ENCODE measurements around the gene ALPL. TPM values are rescaled to one million over a fixed set of nuclear protein-coding genes. Genes with fewer than 3 reads are reported as not detected.

The ALPL gene
- total and polyA plus RNA-seq, 7 donors = 0.73 to 2.0 (median 1.3) TPM

GRCh38 chr1:21612057-21612456, 102.8 kb downstream of the ALPL start:
- Histone ChIP-seq H3K36me3 (ENCODE audit: insufficient read depth in 1 of 2, low read depth in 1 of 2) (no peaks in the 10 kb centered on the region), H3K9me3 (no peaks in the 10 kb centered on the region), H3K4me3 (no peak overlapping the region), H3K27ac (no peak overlapping the region), H3K27me3 (ENCODE audit: insufficient read depth in 3 of 3, low read length in 2 of 3) (peaks cover 0 to 11% (median 2%) of the 10 kb centered on the region in 3 donors), H3K4me1 (no peaks in the 10 kb centered on the region)
- no peak for ATAC-seq
- intact Hi-C loops (cut with DNase I) = no loop called here
- DNase-seq = no peak
- 89 to 93% (median 90%) methylated on average over 13 of the region's 13 CpGs for WGBS, 3 donors
- no peak for TF ChIP-seq CTCF (IDR thresholded peaks at IDR 0.05)

GRCh38 chr1:21613072-21613867, 104.0 kb downstream of the ALPL start:
- TF ChIP-seq CTCF (IDR thresholded peaks at IDR 0.05) = no peak
- no peaks in the 10 kb centered on the region for H3K9me3 ChIP-seq
- H3K27ac ChIP-seq = no peak overlapping the region
- peaks cover 0 to 11% (median 2%) of the 10 kb centered on the region in 3 donors for H3K27me3 ChIP-seq (ENCODE audit: insufficient read depth in 3 of 3, low read length in 2 of 3)
- H3K4me3 ChIP-seq = no peak overlapping the region
- intact Hi-C loops (cut with DNase I) = no loop called here
- no peaks in the 10 kb centered on the region for H3K4me1 ChIP-seq
- DNase-seq (no peak), ATAC-seq (no peak)
- WGBS, 3 donors = 79 to 84% (median 80%) methylated on average over 19 of the region's 19 CpGs
- H3K36me3 ChIP-seq (ENCODE audit: insufficient read depth in 1 of 2, low read depth in 1 of 2) = no peaks in the 10 kb centered on the region

GRCh38 chr1:21614419-21615115, 105.3 kb downstream of the ALPL start:
- H3K27me3 ChIP-seq (ENCODE audit: insufficient read depth in 3 of 3, low read length in 2 of 3) = peaks cover 0 to 7% (median 5%) of the 10 kb centered on the region in 3 donors
- no peak overlapping the region for H3K4me3 ChIP-seq
- no peak for DNase-seq
- no peaks in the 10 kb centered on the region for H3K9me3 ChIP-seq
- no peak for TF ChIP-seq CTCF (IDR thresholded peaks at IDR 0.05)
- intact Hi-C loops (cut with DNase I) = no loop called here
- WGBS, 3 donors = 85 to 90% (median 85%) methylated on average over 11 of the region's 11 CpGs
- ATAC-seq = no peak
- H3K36me3 ChIP-seq (ENCODE audit: insufficient read depth in 1 of 2, low read depth in 1 of 2) = no peaks in the 10 kb centered on the region
- no peak overlapping the region for H3K27ac ChIP-seq
- H3K4me1 ChIP-seq = no peaks in the 10 kb centered on the region

- ATAC-seq (no peak), DNase-seq (no peak)
- intact Hi-C loops (cut with DNase I) = no loop called here
- Histone ChIP-seq H3K27ac (no peak overlapping the region), H3K4me1 (no peaks in the 10 kb centered on the region), H3K27me3 (ENCODE audit: insufficient read depth in 3 of 3, low read length in 2 of 3) (peaks cover 0 to 20% (median 5%) of the 10 kb centered on the region in 3 donors), H3K9me3 (no peaks in the 10 kb centered on the region), H3K36me3 (ENCODE audit: insufficient read depth in 1 of 2, low read depth in 1 of 2) (no peaks in the 10 kb centered on the region), H3K4me3 (no peak overlapping the region)
- no peak for TF ChIP-seq CTCF (IDR thresholded peaks at IDR 0.05)
- WGBS, 3 donors = 53 to 71% (median 54%) methylated on average over 8 of the region's 8 CpGs
Measured at GRCh38 chr1:21616372-21616771, 107.1 kb downstream of the ALPL start.
